DMS79 treated with DMSO at 0.1 percent for 48 hours (cell line): ENCODE results near the gene PNRC2.
A peak's percentile ranks its signal among the peaks of the same experiment; 100 is the strongest.
"Not testable (repeated sequence)": the region's sequence is repeated elsewhere in the genome, so short reads cannot be mapped to it uniquely, and the experiment has no call there.

Experiments
- DNase-seq: peaks from one replicate; lab custom pipeline; 2025; lab: John Stamatoyannopoulos, UW

PNRC2 gene

DNA sequence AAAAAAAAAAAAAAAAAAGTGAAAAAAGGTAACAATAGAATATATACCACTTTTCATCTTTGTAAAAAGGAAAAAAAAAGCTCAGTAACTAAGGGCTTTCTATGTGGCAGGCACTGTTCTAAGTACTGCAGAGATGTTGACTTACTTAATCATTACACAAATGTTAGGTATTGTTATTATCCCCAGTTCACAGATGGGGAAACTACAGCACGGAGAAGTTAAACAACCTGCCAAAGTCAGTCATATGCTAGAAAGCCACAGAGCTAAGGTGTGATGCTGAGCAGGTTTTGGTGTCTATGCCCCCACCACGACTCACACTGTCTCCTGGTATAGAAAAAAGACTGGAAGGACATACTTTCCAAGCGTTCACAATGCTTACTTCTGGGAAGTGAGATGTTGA is 6.6 kb upstream of the PNRC2 start:
- DNase-seq: no peak

DNA sequence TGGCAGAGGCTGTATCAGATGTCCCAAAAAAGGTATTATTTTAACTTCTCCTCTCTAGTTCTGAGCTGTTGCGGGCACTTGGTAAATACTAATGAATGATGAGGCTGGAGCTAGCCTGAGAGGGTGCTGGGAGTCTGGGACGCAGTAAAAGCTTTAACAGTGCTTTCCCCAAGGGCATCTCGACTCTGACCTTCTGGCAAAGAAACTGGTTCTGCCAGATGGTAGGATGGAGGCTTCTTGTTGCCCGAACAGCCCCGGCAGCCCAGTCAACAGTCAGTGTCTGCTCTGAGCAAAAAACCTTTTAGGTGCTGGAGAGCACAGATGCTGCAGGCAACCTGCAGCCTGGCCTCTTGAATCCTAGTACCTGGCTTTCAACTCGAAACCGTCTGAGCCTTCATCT is 2.5 kb upstream of the PNRC2 start:
- peak; percentile 91 for DNase-seq

DNA sequence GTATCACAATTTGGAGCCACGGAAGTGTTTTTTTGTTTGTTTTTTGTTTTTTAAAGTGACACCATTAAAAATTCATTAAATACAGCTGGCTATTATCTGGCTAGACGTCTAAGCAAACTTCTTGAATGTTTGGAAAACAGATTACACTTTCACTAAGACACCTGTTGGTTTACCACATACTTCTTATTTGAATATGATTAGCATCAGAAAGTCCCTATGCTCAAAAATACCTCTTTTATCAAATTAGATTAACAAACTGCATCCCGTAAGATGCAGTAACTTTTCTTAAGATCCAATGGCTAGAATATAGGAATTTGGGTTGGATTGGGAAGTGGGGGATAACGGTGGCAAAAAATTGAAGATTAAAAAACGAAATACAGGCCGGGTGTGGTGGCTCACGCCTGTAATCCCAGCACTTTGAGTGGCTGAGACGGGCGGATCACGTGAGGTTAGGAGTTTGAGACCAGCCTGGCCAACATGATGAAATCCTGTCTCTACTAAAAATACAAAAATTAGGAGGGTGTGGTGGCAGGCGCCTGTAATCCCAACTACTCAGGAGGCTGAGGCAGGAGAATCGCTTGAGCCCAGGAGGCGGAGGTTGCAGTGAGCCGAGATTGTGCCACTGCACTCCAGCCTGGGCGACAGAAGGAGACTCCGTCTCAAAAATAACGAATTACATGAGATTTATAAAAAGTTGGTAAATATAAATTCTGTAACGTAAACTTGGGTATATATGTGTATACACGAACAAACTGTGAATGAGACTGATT is 1.4 kb upstream of the PNRC2 start:
- DNase-seq: not testable (repeated sequence)

DNA sequence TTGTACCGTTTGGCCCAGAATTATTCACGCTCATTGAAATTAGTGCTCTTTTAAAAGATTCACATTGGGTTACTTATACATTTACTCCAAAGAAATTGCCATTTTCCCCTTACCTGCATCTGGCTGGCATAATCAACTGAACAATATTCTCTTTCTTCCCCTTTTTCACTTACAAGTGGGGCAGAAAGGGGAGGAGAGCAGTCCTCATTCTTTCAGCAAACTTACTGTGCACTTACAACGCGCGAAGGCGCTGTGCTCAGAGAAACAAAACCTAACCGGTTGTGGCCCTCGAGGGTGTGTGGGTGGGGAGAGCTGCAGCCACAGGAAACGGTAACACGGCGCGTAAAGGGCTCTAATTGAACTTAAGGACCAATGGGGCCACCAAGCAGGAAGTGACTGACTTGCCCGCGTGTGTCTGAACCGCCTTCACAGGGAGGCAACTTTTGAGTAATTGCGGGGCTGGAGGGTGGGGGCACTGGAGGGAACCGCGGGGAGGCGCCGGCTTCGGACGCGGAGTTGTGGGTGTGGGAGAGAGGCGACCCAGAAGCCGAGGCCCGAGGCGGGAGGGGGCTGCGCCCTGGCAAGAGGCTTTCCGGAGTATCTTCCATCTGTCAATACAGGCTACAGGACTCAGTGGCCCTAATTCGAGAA is 693 bp upstream of the PNRC2 start:
- DNase-seq: peak; percentile 96

DNA sequence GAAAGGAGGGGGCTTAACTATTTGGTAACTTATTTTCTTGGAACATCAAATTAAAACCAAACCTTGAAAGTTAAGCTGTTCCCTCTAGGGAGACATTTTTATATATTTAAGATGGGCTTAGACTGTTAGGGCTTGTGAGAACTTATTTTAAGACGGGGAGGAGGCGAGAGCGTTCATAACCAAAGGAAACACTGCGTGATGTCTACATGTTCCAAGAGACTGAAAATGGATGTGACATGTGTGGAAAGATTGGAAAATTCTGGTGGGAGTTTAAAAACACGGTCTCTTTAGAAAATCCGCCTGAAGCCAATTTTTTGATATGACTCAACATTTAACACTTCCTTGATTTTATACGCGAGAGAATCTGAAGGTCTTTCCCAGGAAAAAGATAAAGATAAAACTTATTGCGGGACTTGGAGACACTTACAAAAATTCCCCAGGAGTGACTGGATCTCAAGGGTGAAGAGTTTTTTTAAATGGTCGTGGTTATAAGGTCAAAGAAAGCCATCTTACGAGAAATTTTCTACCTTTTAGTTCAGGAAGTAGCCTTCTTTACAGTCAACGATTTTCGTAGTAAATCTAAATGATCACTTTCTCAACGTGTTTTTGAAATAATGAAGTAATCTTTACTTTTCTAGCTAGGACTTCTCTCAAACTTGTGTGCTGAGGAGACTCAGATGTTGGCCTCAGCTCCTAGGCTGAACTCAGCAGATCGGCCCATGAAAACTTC is 828 bp downstream of the PNRC2 start:
- no peak for DNase-seq

DNA sequence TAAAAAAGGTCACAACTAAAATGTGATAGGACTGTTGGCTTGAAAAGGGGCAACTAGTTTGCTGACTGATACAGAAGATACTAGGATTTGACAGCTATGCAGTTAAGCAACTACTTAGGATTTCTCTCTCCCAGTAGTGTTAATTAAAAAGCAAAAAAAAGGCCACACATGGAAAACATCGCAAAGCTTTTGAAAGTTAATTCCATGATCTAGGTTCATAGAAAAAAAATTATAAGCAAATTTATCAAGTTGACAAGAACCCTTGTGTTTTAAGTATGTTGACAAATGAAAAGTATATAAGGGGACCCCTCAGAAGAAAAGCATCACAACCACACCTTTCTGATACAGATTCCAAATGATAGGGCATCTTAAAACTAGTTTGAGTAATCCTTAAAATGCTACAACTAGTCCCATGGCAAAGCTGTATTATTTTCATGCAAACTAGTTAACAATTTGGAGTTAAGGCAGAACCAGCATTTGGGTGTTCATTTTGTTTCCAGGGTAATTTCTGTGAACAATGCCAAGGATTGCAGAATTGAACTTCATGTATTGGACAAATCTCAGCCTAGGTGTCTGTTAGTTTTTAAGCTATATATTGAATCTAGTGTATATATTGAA is 4.1 kb downstream of the PNRC2 start:
- no peak for DNase-seq

DNA sequence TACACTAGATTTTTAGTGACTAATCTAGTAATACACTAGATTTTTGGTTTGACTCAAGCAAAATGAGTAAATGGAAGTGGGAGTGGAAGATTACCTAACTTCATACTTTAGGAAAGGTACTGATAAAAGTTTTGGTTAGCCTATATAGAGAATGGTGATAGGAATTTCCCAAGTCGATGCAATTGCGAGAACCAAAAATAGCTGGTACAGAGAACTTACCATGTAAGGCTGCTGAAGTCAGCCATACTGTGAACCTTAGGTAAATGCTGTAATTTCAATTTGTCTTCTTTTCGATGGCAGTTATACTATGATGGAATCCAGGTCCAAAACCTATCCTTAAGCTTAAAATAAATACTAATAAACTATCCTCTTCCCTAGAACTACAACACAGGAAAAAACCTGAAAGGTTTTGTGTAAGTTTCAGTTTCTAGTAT is 4.6 kb downstream of the PNRC2 start:
- no peak for DNase-seq

DNA sequence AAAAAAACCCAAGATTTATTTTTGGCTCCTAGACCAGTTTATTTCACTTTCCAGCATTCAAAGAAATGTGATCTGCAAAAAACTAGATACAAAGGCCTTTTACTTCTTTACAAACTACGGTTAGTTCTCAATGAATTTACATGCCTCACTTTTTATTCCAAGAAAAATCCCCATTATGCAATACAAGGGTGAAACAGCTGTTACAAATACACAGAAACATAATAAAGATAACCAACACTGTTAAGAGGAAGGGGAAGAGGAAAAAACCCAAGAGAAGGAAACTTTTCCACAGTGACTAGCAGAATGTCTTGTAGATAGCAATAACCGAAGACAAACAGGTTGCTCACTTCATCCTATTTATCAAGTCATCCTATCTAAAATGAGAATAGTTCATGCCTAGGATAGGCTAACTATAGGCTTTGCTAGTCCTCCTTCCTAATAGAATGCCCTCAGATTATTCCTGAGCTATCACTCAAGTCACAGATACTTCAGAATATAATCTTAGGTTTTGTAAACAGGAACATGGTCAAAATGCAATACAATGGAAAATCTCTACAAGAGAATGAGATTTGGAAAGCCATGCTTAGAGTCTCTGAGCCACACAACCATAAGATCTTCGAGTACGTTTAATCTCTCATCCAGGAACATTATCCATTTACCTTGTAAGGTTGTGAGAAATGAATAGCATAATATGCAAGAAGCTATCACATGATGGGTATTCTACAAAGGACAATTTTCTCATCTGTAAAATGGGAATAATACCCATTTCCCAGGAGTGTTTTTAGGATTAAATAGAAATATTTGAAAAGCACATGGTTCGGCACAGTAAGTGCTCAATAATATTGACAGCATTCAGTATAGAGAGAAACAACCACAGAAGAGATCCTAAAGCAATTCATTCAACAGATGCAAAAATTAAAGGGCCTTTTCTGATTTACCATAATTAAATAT is 5.4 kb downstream of the PNRC2 start:
- DNase-seq: no peak

DNA sequence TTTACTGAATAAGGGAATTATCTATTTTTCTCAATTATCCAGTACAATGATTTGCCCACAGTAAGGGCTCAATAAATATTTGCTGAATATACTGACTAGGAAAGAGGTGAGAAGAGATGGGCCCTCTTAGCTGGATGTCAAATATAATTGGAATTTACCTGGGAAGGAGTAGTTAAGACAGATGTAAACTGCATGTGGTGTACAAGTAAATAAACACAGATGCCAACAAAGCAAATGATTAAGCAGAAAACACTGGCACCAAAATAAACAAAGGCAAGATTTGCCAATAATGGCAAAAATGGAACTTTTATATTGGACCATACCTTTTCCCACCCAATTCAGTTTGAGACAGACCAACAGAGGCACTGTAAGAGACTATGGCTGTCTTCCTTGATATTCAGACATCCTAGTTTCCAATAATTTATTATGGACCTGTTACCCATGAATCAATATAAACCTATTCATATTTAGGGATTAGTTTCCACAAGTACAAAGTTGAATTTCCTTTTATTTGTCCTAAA is 7.4 kb downstream of the PNRC2 start:
- no peak for DNase-seq

DNA sequence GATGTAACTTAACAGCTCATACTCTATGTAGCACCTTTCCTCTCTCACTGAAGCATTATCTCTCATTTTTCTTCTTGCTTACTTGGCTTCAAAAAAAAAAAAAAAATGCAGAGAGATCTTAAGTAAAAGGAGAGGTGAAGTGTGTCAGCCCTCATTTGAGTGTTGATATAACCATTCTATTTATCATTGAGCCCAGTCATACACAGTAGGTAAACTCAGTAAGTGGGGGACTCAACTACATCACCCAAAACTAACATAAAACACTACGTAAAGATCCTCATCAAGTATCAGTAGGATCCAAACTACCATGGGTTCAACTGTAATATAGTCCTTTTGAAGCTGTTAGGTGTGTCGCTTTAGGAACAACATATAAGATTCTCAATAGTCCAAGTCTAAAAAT is 8.2 kb downstream of the PNRC2 start:
- DNase-seq: no peak

DNA sequence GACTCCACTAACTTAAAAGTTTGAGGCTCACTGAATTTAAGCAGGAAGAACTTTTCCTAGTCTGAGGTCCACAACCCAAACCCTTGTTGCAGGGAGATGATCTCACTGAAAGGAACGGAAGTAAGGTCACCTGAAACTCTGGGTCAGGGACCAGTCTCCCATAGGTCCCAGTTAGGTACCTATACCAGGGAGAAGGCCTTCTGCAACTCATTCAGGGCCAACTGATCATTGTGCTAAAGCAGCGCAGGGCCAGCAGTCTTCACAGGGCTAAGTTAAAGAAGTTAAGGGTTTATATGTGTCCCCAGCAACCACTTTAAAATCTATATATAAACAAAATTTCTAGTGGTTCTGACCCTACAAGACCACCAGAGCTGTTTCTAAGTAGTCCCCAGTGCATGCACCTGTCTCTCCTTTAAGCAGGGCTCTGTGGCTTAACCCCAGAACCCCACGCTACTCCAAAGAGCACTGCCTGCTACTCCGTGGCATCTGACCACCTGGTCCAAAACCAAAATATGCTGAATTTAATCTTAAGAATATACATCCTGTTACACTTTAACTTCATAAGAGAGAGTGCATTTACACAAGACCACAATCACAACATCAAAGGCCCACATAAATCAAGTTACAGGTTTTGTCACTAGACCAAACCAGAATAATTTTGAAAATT is 17.7 kb downstream of the PNRC2 start:
- DNase-seq: no peak

DNA sequence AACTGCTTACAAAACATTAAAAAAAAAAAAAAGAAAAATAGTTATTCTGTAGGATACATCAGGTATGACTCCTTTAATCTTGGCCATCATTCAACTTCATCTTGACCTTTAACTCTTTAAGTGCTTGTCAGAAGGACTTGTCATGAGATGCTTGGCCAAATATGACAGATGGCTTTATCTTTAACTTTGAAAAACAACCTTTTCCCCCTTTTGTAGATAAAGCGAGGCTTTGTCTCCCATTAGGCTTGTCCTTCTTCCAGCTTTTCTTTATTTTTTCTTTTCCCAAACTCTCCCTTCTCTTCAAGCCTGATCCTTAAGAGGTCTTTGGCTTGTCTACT is 18.2 kb downstream of the PNRC2 start:
- no peak for DNase-seq

DNA sequence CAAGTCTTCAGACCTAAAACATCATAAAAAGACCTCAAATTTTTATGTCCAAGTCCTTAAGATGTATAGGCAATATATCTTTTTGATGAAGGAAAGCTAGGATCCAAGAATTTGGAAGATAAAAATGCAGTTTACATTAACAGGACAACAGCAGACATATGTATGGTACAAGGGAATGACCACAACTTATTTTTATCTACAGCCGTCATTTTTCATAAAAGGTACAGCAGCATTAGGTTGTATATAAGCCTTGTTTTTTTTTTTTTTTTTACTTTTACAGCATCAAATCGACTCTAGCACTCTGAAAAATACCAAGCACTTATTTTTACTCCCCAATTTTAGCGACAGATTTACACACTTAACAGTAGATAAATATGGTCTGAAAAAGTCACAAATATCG is 19.2 kb downstream of the PNRC2 start:
- no peak for DNase-seq

DNA sequence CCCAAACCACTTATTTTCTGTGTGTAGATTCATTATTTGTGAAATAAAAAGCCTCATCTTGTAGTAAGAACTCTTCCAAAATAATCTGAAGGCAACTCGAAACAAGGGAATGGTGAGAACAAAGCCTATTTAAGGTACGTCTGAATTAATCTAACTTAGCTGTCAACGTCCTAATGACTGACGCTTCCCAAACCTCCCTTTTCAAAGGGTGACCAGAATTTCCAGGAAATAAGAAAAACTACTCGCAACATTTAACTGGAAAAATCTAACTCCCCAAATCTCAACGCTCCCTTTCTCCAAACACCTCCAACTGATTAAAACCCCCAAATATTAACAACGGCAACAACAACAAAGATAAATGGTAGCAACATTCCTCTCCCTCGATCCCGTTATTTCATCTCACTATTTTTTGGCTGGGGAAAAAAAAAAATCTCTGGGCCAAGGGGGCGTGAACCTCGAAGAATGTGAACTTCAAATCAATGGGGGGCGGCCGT is 19.8 kb downstream of the PNRC2 start:
- no peak for DNase-seq

DNA sequence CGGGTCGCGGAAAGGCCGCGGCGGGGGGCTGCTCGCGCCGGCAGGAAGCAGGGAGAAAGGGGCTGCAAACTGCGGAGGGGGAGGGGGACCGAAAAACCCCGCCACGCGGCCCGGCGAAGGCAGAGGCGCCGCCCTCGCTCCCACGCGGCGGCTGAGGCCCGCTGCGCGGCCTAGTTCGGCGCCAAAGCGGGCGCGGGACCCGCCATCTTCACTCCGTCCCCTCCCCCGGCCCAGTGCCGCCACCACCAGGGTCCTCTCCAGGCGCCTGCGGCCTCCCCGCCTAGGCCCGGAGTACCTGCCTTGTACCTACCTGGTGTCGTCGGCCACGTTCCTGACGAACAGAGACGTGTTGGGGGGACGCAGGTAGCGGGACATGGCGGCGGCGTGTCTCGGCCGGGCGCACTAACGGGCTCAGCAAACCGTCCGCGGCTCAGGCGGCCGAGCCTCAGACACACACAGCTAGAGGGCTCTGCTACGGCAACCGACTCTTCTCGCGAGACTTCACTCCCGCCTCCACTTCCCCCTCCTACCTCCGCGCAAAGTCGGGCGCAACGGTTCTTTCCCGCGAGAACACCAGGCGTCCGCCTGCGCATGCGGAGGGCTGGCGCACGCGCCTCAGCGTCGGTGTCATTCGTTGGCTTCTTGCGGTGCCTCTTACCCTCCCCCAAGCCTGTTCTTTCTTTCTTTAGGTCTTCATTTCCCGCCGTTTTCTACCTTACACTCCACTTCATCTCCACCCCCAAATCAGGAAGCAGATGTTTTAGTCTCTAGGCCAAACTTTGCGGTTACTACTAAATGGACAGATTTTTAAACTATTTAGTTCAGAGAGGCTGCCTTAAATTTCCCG is 20.5 kb downstream of the PNRC2 start, which contains the start of gene SRSF10:
SRSF10 (minus strand) TSS at position 447 of the 847 bp plus-strand sequence; CDS start at position 375, 72 bp downstream.
- DNase-seq: peak; percentile 99

DNA sequence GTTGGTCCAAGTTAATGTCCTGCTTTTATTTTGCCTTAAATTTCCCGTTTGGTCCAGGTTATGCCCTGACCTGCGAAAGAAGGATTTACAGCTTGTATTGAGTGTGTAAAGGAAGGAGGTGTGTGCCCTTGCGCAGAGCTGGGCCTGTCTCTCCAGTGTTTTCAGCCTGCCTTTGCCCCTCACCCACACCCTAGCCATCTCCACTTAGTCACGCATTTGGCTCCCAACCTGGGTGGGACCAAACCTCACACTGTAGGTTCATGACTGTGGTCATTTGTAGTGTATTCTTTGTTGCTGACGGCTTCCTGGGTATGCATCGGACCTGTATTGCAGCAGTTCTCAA is 21.1 kb downstream of the PNRC2 start:
- peak; percentile 94 for DNase-seq

DNA sequence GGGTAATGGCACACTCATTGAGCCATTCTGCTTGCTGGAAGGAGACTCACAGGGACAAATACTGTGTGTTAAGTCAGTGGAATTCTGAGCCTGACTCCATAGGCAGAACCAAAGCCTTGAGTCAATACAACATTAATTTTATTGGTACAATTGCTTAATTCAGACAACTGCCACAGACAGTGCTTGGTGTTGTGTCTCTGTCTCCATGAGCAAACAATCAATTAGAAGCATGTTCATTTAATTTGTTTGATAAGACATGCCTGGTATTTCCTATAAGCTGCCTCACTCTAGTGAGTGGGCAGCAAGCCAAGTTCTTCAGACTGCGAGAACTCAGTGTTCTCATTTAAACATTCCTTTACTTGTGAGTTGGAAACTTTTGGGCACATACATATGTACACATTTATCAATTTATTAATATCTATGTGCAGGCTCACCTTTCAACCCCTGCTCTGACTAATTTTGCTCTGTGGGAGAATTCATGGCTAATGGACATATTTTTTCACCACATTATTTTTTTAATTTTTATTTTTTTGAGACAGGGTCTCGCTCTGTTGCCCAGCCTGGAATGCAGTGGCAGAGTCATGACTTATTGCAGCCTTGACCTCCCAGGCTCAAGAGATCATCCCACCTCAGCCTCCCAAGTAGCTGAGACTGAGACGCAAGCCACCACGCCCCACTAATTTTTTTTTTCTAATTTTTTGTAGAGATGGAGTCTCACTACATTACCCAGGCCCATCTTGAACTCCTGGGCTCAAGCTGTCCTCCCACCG is 25.0 kb downstream of the PNRC2 start:
- no peak for DNase-seq

DNA sequence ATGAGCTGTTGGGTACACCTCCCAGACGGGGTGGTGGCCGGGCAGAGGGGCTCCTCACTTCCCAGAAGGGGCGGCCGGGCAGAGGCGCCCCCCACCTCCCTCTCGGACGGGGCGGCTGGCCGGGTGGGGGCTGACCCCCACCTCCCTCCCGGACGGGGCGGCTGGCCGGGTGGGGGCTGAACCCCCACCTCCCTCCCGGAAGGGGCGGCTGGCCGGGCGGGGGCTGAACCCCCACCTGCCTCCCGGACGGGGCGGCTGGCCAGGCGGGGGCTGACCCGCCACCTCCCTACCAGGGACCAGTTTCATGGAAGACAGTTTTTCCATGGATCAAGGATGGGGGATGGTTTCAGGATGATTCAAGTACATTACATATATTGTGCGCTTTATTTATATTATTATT is 27.4 kb downstream of the PNRC2 start:
- not testable (repeated sequence) for DNase-seq

DNA sequence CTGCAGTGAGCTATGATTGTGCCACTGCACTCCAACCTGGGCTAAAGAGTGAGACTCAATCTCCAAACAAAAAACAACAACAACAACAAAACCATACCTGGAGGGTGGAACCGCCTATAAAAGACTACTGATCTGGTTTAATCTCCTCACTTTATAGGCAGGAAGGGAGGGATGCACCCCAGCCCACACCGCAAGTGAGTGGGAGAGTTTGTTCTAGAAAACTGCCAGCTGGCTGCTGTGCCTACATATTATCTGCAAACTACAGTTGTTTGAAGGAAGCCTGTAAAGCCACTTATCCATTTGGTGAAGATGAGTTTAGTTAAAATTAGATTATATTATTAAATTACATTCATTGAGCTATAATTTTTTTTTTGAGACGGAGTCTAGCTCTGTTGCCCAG is 29.6 kb downstream of the PNRC2 start:
- DNase-seq: no peak
